ES-I3 (cell line): ENCODE measurements around the gene CDH11.

Source experiments
- H3K36me3 ChIP-seq: 2 replicates; pipeline ENCODE4 v1.6.1; 2013; ENCODE audit warnings: mild to moderate bottlenecking, low read length, control low read depth, moderate library complexity; ENCODE audit not compliant: insufficient read depth
- H3K4me1 ChIP-seq: 2 replicates; pipeline ENCODE4 v1.6.1; 2013; ENCODE audit warnings: mild to moderate bottlenecking, control low read depth, low read length; ENCODE audit not compliant: insufficient read depth
- H3K9ac ChIP-seq: 2 replicates; pipeline ENCODE4 v1.6.1; 2013; ENCODE audit warnings: low read depth, mild to moderate bottlenecking, low read length, moderate library complexity
- H3K9me3 ChIP-seq: 2 replicates; pipeline ENCODE4 v1.6.1; 2013; ENCODE audit warnings: mild to moderate bottlenecking, low read length, moderate library complexity; ENCODE audit not compliant: control insufficient read depth, insufficient read depth

The CDH11 gene

GRCh38 chr16:65102326-65102725 is 19.5 kb downstream of the CDH11 start:
- Histone ChIP-seq H3K9me3 (no peaks in the 10 kb centered on the region), H3K9ac (no peak overlapping the region), H3K36me3 (no peaks in the 10 kb centered on the region), H3K4me1 (no peaks in the 10 kb centered on the region)

- Histone ChIP-seq H3K36me3 (no peaks in the 10 kb centered on the region), H3K9ac (no peak overlapping the region), H3K9me3 (no peaks in the 10 kb centered on the region), H3K4me1 (no peaks in the 10 kb centered on the region)
Measured at GRCh38 chr16:65101009-65101408, 20.9 kb downstream of the CDH11 start.

GRCh38 chr16:65099607-65100006 is 22.3 kb downstream of the CDH11 start:
- no peaks in the 10 kb centered on the region for H3K4me1 ChIP-seq
- no peak overlapping the region for H3K9ac ChIP-seq
- H3K9me3 ChIP-seq, result no peaks in the 10 kb centered on the region
- H3K36me3 ChIP-seq, result no peaks in the 10 kb centered on the region

GRCh38 chr16:65098916-65099315 is 22.9 kb downstream of the CDH11 start:
- H3K9me3 ChIP-seq, result no peaks in the 10 kb centered on the region
- no peak overlapping the region for H3K9ac ChIP-seq
- no peaks in the 10 kb centered on the region for H3K36me3 ChIP-seq
- H3K4me1 ChIP-seq, result no peaks in the 10 kb centered on the region

- no peaks in the 10 kb centered on the region for H3K36me3 ChIP-seq
- H3K4me1 ChIP-seq, result no peaks in the 10 kb centered on the region
- no peak overlapping the region for H3K9ac ChIP-seq
- H3K9me3 ChIP-seq, result no peaks in the 10 kb centered on the region
Measured at GRCh38 chr16:65097296-65097695, 24.6 kb downstream of the CDH11 start.

GRCh38 chr16:65095906-65096305 is 26.0 kb downstream of the CDH11 start:
- Histone ChIP-seq H3K9ac (no peak overlapping the region), H3K36me3 (no peaks in the 10 kb centered on the region), H3K4me1 (no peaks in the 10 kb centered on the region), H3K9me3 (no peaks in the 10 kb centered on the region)

- Histone ChIP-seq H3K4me1 (no peaks in the 10 kb centered on the region), H3K9me3 (no peaks in the 10 kb centered on the region), H3K36me3 (no peaks in the 10 kb centered on the region), H3K9ac (no peak overlapping the region)
Measured at GRCh38 chr16:65095090-65095728, 26.7 kb downstream of the CDH11 start.

- H3K4me1 ChIP-seq, result no peaks in the 10 kb centered on the region
- no peaks in the 10 kb centered on the region for H3K36me3 ChIP-seq
- no peaks in the 10 kb centered on the region for H3K9me3 ChIP-seq
- H3K9ac ChIP-seq, result no peak overlapping the region
Measured at GRCh38 chr16:65094009-65094408, 27.9 kb downstream of the CDH11 start.

GRCh38 chr16:65083164-65083857 is 38.6 kb downstream of the CDH11 start:
- no peaks in the 10 kb centered on the region for H3K36me3 ChIP-seq
- H3K9me3 ChIP-seq, result no peaks in the 10 kb centered on the region
- 0 out of 2 replicates have a peak, but pooled peaks cover 5% of the 10 kb centered on the region for H3K4me1 ChIP-seq
- no peak overlapping the region for H3K9ac ChIP-seq

GRCh38 chr16:65079549-65079948 is 42.3 kb downstream of the CDH11 start:
- H3K9me3 ChIP-seq, result no peaks in the 10 kb centered on the region
- H3K36me3 ChIP-seq, result no peaks in the 10 kb centered on the region
- 0 out of 2 replicates have a peak, but pooled peaks cover 5% of the 10 kb centered on the region for H3K4me1 ChIP-seq
- H3K9ac ChIP-seq, result no peak overlapping the region

- Histone ChIP-seq H3K36me3 (no peaks in the 10 kb centered on the region), H3K4me1 (0 out of 2 replicates have a peak, but pooled peaks cover 5% of the 10 kb centered on the region)
Measured at GRCh38 chr16:65077181-65077580, 44.7 kb downstream of the CDH11 start.

GRCh38 chr16:65075877-65076276 is 46.0 kb downstream of the CDH11 start:
- Histone ChIP-seq H3K4me1 (peaks cover 10% of the 10 kb centered on the region; the same call in 1 of the 2 replicates), H3K36me3 (no peaks in the 10 kb centered on the region), H3K9me3 (no peaks in the 10 kb centered on the region), H3K9ac (no peak overlapping the region)

More at GRCh38 chr16:65077181-65077580, 44.7 kb downstream of the CDH11 start:
- H3K9me3 ChIP-seq, result no peaks in the 10 kb centered on the region
- H3K9ac ChIP-seq, result no peak overlapping the region

- Histone ChIP-seq H3K36me3 (no peaks in the 10 kb centered on the region), H3K4me1 (peaks cover 20% of the 10 kb centered on the region), H3K9ac (no peak overlapping the region), H3K9me3 (no peaks in the 10 kb centered on the region)
Measured at GRCh38 chr16:65071433-65072311, 50.2 kb downstream of the CDH11 start.

GRCh38 chr16:65070831-65071432 is 50.9 kb downstream of the CDH11 start:
- Histone ChIP-seq H3K36me3 (no peaks in the 10 kb centered on the region), H3K9ac (no peak overlapping the region), H3K9me3 (no peaks in the 10 kb centered on the region), H3K4me1 (peaks cover 20% of the 10 kb centered on the region)
